ENCODE results near the gene CDH13. TPM values are rescaled to one million over a fixed set of nuclear protein-coding genes. Genes with fewer than 3 reads are reported as not detected.

Gene CDH13
- total RNA-seq, 1 experiment from 2014 or later, result not detected

DNA sequence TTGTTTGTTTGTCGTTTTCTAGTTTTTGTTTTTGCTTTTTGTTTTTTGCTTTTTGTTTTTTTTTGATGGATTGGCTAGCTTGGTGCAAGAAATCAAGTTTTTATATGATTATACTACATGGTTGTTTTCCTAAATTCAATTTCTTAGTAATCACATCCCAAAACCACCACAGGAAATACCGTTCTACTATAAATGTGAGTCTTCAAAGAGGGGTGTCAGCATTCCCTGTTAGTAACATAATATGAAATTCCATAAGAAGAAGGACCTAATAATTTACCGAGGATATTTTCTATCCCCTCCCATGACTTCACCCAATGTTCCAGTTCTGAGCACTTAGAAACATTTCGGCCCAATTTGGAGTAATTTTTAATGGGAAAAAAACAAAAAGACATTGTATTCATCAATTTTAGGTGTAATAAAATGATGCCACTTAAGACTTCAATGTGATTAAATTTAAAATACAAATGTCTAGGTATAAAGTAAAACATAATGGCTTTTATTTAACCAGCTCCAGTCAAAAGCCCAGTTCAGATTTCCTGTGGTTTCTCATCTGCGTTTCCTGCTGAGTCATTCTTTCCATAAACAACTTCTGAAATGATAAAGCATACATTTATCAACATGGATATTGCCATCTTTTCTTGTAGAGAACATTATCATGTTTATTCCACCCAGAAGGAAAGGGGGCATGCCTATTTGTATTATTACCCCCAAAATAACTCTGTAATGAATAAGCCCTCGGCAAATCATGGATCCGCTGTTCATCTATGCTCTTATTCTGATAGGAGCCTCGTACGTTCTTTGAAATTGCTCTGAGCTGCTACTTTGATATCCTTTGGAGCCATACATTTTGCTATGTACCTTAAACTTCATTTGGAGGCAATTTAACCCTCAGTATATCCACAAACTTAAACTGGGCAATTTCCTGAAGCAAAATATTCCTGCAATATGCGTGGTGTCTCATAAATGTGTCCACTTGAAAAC is 1209.1 kb downstream of the CDH13 start:
- in situ Hi-C loops (cut with HindIII; ENCODE audit: low pct_unique_long_range_greater_than_20kb, low sequenced_read_pairs), result no loop called here
- peak; percentile 34 for DNase-seq (ENCODE audit: low read depth, low spot score)

DNA sequence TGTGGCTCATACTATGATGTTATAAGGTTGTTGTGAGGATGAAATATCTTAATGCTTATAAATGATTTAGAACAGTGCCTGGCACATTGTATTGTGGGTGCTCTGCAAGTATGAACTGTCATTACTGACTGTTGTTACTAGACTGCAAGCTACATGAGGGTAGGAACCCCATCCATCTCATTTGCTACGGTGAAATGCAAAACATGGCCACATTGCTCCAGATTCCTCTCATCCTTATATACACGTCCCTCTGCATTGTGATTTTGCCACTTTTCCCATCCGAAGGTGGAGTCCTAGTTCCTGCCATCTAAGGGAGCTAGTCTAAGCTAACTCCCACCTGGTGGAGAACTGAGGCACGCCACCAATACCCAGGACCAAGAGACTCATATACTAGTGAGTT is 1210.8 kb downstream of the CDH13 start:
- in situ Hi-C loops (cut with HindIII; ENCODE audit: low pct_unique_long_range_greater_than_20kb, low sequenced_read_pairs), result no loop called here
- no peak for DNase-seq (ENCODE audit: low read depth, low spot score)

DNA sequence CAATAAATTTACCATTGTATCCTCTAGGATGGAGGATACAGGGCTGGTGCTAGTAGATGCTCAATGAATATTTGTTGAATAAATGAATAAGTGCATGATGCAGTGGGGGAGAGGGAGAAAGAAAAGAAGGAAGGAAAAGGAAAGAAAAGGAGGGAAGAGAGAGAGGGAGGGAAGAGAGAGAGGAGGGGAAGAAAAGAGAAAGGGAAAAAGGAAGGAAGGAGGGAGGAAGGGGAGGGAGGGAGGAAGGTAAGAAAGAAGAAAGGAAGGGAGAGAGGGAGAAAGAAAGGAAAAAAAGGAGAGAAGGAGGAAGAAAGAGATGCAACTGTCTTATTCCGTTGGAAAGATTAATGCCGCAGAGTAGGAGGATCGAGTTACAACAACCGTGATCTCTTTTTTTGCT is 1211.4 kb downstream of the CDH13 start:
- DNase-seq (ENCODE audit: low read depth, low spot score), result no peak
- in situ Hi-C loops (cut with HindIII; ENCODE audit: low pct_unique_long_range_greater_than_20kb, low sequenced_read_pairs), result no loop called here

DNA sequence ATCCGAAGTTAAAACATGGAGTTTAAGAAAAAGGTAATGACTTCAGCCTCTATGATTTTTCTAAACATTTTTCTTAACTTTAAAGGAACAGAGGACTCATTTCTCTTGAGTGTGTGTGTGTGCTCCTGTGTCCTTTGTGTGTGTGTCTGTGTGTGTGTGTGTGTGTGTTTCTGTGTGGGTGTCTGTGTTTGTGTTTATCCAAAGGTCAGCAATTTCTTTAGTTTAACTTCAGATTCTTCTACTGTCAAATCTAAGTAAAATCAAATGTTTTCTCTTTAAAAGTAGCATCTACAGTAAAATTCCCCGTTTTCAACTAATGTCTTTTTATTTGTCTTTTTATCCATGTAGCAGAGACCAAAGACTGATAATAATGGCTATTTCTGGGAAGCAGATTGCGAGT is 1212.8 kb downstream of the CDH13 start:
- DNase-seq (ENCODE audit: low read depth, low spot score), result no peak
- in situ Hi-C loops (cut with HindIII; ENCODE audit: low pct_unique_long_range_greater_than_20kb, low sequenced_read_pairs), result no loop called here

DNA sequence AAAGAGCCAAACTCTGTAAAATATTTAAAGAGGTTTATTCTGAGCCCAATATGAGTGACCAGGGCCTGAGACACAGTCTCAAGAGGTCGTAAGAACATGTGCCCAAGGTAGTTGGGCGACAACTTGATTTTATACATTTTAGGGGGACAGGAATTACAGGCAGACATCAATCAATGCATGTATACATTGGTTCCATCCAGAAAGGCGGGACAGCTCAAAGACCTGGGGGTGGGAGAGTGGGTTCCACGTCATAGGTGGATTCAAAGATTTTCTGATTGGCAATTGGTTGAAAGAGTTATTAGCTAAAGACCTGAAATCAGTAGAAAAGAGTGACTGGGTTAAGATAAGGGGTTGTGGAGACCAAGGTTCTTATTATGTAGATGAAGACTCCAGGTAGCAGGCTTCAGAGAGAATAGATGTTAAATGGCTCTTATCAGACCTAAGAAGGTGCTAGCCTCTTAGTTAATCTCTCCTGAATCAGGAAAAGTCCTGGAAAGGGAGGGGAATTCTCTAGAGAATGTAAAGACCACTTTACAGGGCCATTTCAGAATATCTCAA is 1213.4 kb downstream of the CDH13 start:
- in situ Hi-C loops (cut with HindIII; ENCODE audit: low pct_unique_long_range_greater_than_20kb, low sequenced_read_pairs), result no loop called here
- no peak for DNase-seq (ENCODE audit: low read depth, low spot score)

DNA sequence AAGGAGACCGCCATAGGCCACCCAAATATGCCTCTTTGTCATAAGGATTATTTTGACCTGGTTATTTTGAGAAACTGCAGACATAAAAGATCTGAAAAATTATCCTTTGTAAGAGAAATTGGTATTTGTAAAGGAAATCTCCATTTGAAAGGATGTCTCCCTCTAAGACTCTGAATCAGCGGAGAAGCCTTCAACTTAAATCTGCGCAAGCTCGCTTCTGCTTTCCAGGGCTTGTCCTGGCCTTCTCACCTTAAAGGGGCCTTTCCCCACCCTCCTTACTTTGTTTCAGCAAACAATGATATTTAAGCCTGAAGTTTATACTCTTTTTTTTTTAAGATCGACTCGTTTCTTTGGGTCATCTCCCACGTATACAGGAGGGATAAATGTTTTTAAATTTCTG is 1215.5 kb downstream of the CDH13 start:
- DNase-seq (ENCODE audit: low read depth, low spot score), result no peak
- in situ Hi-C loops (cut with HindIII; ENCODE audit: low pct_unique_long_range_greater_than_20kb, low sequenced_read_pairs), result no loop called here

DNA sequence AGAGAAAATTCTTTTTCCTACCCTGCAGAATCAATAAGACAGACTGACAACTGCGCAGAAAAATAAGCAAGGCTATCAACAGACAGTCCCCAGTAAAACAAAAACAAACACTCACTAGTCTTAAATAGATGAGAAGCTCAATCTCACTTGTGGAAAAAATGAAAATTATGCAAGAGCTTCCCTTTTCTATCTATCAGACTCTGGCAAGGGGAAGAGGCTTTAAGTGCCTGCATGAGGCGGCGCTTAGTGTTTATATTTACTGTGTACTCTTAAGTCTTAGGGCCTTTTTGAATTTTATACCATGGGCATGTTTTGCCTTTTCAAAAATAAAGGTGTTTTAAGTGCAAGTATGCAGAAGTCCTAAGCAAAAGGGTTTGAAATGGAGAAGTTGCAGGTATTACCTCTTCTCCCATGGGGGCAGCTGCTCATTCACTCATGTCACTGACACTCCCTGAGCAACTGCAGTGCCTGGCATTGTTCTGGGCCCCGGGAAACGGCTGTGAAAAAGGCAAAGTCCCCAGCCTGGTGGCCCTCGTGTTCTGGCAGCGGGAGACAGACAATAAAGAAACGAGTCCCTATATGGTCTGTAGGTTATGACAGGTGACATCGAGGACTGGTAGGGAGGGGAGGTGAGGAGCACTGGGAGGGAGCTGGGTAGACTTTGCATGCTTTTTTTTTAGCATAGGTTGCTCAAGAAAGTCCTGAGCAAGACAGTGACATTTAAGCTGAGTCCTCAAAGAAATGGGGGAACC is 1216.2 kb downstream of the CDH13 start:
- in situ Hi-C loops (cut with HindIII; ENCODE audit: low pct_unique_long_range_greater_than_20kb, low sequenced_read_pairs), result no loop called here
- DNase-seq (ENCODE audit: low read depth, low spot score), result no peak

DNA sequence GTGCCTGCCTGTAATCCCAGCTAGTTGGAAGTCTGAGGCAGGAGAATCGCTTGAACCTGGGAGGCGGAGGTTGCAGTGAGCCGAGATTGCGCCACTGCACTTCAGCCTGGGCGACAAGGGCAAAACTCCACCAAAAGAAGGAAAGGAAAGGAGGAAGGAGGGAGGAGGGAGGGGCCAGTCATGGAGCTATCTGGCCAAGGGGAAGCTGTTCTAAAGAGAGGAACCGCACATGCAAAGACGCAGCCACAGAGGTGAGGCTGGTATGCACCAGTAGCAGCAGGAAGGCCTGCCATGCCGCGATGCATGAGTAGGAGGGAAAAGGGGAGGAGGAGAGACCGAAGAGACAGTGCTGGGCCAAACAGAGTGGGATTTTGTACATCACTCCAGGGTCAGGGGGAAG is 1216.9 kb downstream of the CDH13 start:
- in situ Hi-C loops (cut with HindIII; ENCODE audit: low pct_unique_long_range_greater_than_20kb, low sequenced_read_pairs), result no loop called here
- no peak for DNase-seq (ENCODE audit: low read depth, low spot score)

DNA sequence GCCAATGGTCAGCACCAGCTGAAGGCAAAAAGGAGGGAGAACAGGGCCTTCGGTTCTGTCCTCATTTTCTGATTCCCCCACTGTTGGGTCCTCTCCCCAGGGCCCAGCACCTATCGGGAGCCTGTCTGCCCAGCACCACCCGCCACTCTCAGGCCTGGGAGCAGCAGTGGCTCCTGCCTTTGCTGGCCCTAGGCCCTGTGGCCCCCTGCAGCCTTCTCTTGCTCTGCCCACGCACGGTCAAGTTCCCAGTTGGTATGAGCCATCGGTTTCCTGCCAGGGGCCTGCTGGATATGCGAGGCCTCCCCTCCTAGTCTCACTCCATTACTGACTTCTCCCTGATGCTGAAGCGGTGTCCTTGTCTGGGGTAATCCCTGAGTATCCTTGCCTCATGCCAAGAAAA is 1218.5 kb downstream of the CDH13 start:
- in situ Hi-C loops (cut with HindIII; ENCODE audit: low pct_unique_long_range_greater_than_20kb, low sequenced_read_pairs), result no loop called here
- no peak for DNase-seq (ENCODE audit: low read depth, low spot score)

DNA sequence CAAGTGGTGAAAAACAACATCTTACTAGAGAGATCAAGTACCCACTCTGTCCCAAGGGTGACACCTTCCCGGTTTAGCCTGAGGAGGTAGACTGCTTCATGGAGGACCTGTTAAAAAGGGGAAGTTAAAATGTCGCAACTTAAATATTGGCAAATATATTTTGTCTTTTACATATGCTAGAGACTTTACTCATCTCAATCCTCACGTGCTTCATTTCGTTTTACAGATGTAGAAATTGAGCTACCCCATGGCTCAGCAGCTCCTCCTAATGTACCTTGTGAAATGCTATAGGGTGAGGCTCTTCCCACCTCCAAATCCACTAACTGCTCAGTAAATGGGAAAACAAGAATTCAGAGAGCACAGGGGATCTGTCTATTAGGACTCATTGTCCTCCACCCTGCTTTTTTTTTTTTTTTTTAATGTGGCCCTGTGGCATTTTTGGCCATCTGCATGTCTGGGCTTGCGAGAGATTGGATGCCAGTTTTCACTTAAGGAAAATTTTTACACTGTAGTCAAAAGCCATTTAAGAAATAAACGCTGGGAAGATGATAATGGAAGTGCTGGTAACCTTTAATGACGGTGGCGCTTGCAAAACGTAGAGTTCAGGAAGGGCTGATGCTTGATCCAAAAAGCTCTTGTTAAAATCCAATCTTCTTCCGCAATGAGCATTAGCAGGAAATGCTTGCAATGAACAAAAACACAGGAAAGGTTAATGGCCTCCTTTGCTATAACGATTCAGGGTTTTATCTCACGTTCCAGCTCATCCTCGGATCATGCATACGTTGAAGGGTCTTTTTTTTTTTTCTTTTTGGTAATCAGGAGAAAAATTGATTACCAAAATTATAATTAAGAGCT is 1220.8 kb downstream of the CDH13 start:
- no peak for DNase-seq (ENCODE audit: low read depth, low spot score)
- in situ Hi-C loops (cut with HindIII; ENCODE audit: low pct_unique_long_range_greater_than_20kb, low sequenced_read_pairs), result no loop called here

DNA sequence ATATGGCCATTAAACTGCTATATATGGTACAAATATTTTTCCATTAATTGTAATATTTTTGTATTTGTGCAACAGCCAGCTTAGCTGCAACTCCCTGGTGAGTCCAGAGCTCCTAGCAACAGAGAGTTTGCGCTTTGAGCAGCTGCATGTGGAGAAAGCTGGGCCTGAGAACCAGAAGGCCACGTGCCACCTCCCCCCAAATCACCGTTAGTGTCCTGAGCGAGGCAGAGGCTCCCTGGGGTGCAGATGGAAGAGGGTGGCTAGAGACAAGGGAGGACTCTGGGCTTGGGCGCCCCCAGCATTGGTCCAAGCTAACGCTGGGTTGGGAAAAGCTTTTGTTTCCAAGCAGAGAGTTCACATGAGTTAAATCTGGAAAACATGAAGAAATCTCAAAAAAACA is 1222.7 kb downstream of the CDH13 start:
- in situ Hi-C loops (cut with HindIII; ENCODE audit: low pct_unique_long_range_greater_than_20kb, low sequenced_read_pairs), result no loop called here
- no peak for DNase-seq (ENCODE audit: low read depth, low spot score)

Small RNAs within 50 kb of the gene (small RNA-seq; reads per million reads assigned to genes)
- gene AC099506.2 (0 reads per million in 2 experiments), gene MIR3182 (0 to 0.05 reads per million in 2 experiments), gene MIR8058 (0 reads per million in 2 experiments)
